NCI-H748 (cell line): ENCODE results near the gene VPS35.

Experiments used
- DNase-seq: peaks from one replicate; lab custom pipeline; 2025; ENCODE audit not compliant: unreplicated experiment; lab: John Stamatoyannopoulos, UW

The VPS35 gene

GRCh38 chr16:46688654-46689364, at the start of gene VPS35:
Gene VPS35 (minus strand): TSS chr16:46689178. CDS start chr16:46689133, 45 bp downstream.
- DNase-seq, result peak; percentile 97

- DNase-seq, result no peak
Observed at GRCh38 chr16:46737621-46738214, 48.7 kb upstream of the VPS35 start.

- no peak for DNase-seq
Observed at GRCh38 chr16:46736695-46737094, 47.7 kb upstream of the VPS35 start.

GRCh38 chr16:46733319-46733830, 44.4 kb upstream of the VPS35 start:
- no peak for DNase-seq

- DNase-seq, result no peak
Observed at GRCh38 chr16:46732561-46732960, 43.6 kb upstream of the VPS35 start.

- no peak for DNase-seq
Observed at GRCh38 chr16:46731691-46732555, 42.9 kb upstream of the VPS35 start.

- no peak for DNase-seq
Observed at GRCh38 chr16:46730801-46731690, 42.1 kb upstream of the VPS35 start.

GRCh38 chr16:46730126-46730525, 41.1 kb upstream of the VPS35 start:
- DNase-seq, result no peak

GRCh38 chr16:46729326-46729995, 40.5 kb upstream of the VPS35 start:
- DNase-seq, result no peak

- DNase-seq, result no peak
Observed at GRCh38 chr16:46728806-46729205, 39.8 kb upstream of the VPS35 start.

GRCh38 chr16:46727630-46728029, 38.7 kb upstream of the VPS35 start:
- no peak for DNase-seq

- no peak for DNase-seq
Observed at GRCh38 chr16:46727184-46727583, 38.2 kb upstream of the VPS35 start.

GRCh38 chr16:46721885-46722284, 32.9 kb upstream of the VPS35 start:
- no peak for DNase-seq

GRCh38 chr16:46720619-46721018, 31.6 kb upstream of the VPS35 start:
- no peak for DNase-seq

- DNase-seq, result no peak
Observed at GRCh38 chr16:46719528-46719927, 30.6 kb upstream of the VPS35 start.

- no peak for DNase-seq
Observed at GRCh38 chr16:46718214-46718613, 29.2 kb upstream of the VPS35 start.

- DNase-seq, result no peak
Observed at GRCh38 chr16:46717692-46718091, 28.7 kb upstream of the VPS35 start.

- DNase-seq, result no peak
Observed at GRCh38 chr16:46715769-46716305, 26.9 kb upstream of the VPS35 start.

GRCh38 chr16:46714797-46715591, 26.0 kb upstream of the VPS35 start:
- DNase-seq, result no peak
